GM23338 (cell line): Measurements from ENCODE around the gene MED16. TPM values are rescaled to one million over a fixed set of nuclear protein-coding genes. Genes with fewer than 3 reads are reported as not detected.

Experiments
- ATAC-seq: fragments of 200-7000 bp; cut with Tn5 transposase; 3 replicates; pipeline ENCODE4 v1.9.1; 2020
- DNase-seq: peaks from one replicate; pipeline ENCODE4 v3.0.0-alpha.2; 2015; ENCODE audit warnings: low spot score
- H2AFZ ChIP-seq: fragments of 200-600 bp; sonication (generic); 2 replicates; pipeline ENCODE4 v1.8.0; 2016; ENCODE audit warnings: antibody characterized with exemption, mild to moderate bottlenecking, moderate library complexity
- H3F3A ChIP-seq: fragments of 200-600 bp; sonication (generic); replicated peaks from 2 replicates; pipeline ENCODE4 v1.8.0; 2017; ENCODE audit warnings: antibody characterized with exemption, mixed run types, low read depth
- H3K27ac ChIP-seq: fragments of 200-600 bp; sonication (generic); 2 replicates; pipeline ENCODE4 v1.6.1; 2016; ENCODE audit warnings: low read depth
- H3K27me3 ChIP-seq: fragments of 200-600 bp; sonication (generic); 2 replicates; pipeline ENCODE4 v1.8.0; 2016; ENCODE audit warnings: mild to moderate bottlenecking, mixed run types, moderate library complexity; ENCODE audit not compliant: insufficient read depth
- H3K36me3 ChIP-seq: fragments of 200-600 bp; sonication (generic); 2 replicates; pipeline ENCODE4 v1.8.0; 2016; ENCODE audit warnings: mild to moderate bottlenecking; ENCODE audit not compliant: insufficient read depth
- H3K4me1 ChIP-seq: fragments of 200-600 bp; sonication (generic); 2 replicates; pipeline ENCODE4 v1.8.0; 2016; ENCODE audit warnings: mild to moderate bottlenecking, moderate library complexity; ENCODE audit not compliant: insufficient read depth
- H3K4me2 ChIP-seq: fragments of 200-600 bp; sonication (generic); 2 replicates; pipeline ENCODE4 v1.7.1; 2017; ENCODE audit warnings: mixed run types
- H3K4me3 ChIP-seq: fragments of 200-600 bp; sonication (generic); 2 replicates; pipeline ENCODE4 v1.6.1; 2016; ENCODE audit warnings: mixed run types
- H3K79me2 ChIP-seq: fragments of 200-600 bp; sonication (generic); replicated peaks from 2 replicates; pipeline ENCODE4 v1.8.0; 2017; ENCODE audit warnings: mild to moderate bottlenecking; ENCODE audit not compliant: insufficient read depth
- H3K9me2 ChIP-seq: fragments of 200-600 bp; sonication (generic); 2 replicates; pipeline ENCODE4 v1.8.0; 2017; ENCODE audit not compliant: insufficient read depth
- H4K20me1 ChIP-seq: fragments of 200-600 bp; sonication (generic); replicated peaks from 2 replicates; pipeline ENCODE4 v1.8.0; 2017; ENCODE audit warnings: mild to moderate bottlenecking; ENCODE audit not compliant: insufficient read depth
- H3K27ac Mint-ChIP-seq: 2 replicates; pipeline ENCODE4 v1.8.0; 2020; ENCODE audit warnings: inconsistent platforms, mild to moderate bottlenecking, moderate library complexity, mixed read lengths
- H3K27me3 Mint-ChIP-seq: 3 replicates; pipeline ENCODE4 v1.8.0; 2022; ENCODE audit warnings: low read depth, mild to moderate bottlenecking, moderate library complexity, mixed read lengths, inconsistent platforms; ENCODE audit not compliant: insufficient read depth, poor library complexity
- H3K36me3 Mint-ChIP-seq: 3 replicates; pipeline ENCODE4 v1.8.0; 2021; ENCODE audit warnings: low read depth, mild to moderate bottlenecking, inconsistent platforms, moderate library complexity, mixed read lengths
- H3K4me1 Mint-ChIP-seq: 3 replicates; pipeline ENCODE4 v1.8.0; 2020; ENCODE audit warnings: mild to moderate bottlenecking, inconsistent platforms, mixed read lengths
- H3K4me3 Mint-ChIP-seq: 3 replicates; pipeline ENCODE4 v1.8.0; 2021; ENCODE audit warnings: moderate library complexity, mild to moderate bottlenecking, inconsistent platforms, mixed read lengths
- H3K9me3 Mint-ChIP-seq: 3 replicates; pipeline ENCODE4 v1.8.0; 2020; ENCODE audit warnings: moderate library complexity, mild to moderate bottlenecking, inconsistent platforms, mixed read lengths
- CREB1 ChIP-seq: fragments of 250-450 bp; sonication (Bioruptor Pico); IDR thresholded peaks from 2 replicates; pipeline ENCODE4 v1.5.0; 2020; ENCODE audit warnings: low read depth, mild to moderate bottlenecking, moderate library complexity
- EZH2phosphoT487 ChIP-seq: fragments of 200-600 bp; sonication (generic); IDR thresholded peaks from one replicate; pipeline ENCODE4 v1.8.1; 2018; ENCODE audit warnings: antibody characterized with exemption; ENCODE audit not compliant: unreplicated experiment
- NANOG ChIP-seq: IDR thresholded peaks from 2 replicates; pipeline ENCODE4 v1.6.1; 2016; ENCODE audit warnings: antibody characterized with exemption, borderline replicate concordance
- ZNF462 ChIP-seq: fragments of 250-450 bp; sonication (Bioruptor Pico); IDR thresholded peaks from 2 replicates; pipeline ENCODE4 v1.5.0; 2020; ENCODE audit warnings: mild to moderate bottlenecking, moderate library complexity
- polyA plus RNA-seq: library from polyadenylated mRNA; unstranded; fragments of >200 nt; fragmentation: Nextera tagmentation; extraction: Ambion mirVana; gene quantifications from 2 replicates; pipeline ENCODE4 v1.2.1, GENCODE V29; 2016
- total RNA-seq: library from RNA; depleted of rRNA; stranded (reverse); fragments of >200 nt; shearing (Covaris generic); gene quantifications from 2 replicates; pipeline ENCODE4 v1.2.3, GENCODE V29; 2014
- TF ChIP-seq, protein P1 (sequence below), 2 experiments: fragments of 200-600 bp in 1 of 2; sonication (generic) in 1 of 2; conservative IDR thresholded peaks; 2 replicates each; pipeline versions ENCODE4 v1.5.1 to v1.6.1; 2016 to 2017; ENCODE audit warnings: antibody characterized with exemption in 2 of 2, low read depth in 2 of 2, mild to moderate bottlenecking in 2 of 2, moderate library complexity in 1 of 2

Gene MED16
- total and polyA plus RNA-seq, 2 experiments from 2014 or later: 52.7 to 73.6 TPM

DNA sequence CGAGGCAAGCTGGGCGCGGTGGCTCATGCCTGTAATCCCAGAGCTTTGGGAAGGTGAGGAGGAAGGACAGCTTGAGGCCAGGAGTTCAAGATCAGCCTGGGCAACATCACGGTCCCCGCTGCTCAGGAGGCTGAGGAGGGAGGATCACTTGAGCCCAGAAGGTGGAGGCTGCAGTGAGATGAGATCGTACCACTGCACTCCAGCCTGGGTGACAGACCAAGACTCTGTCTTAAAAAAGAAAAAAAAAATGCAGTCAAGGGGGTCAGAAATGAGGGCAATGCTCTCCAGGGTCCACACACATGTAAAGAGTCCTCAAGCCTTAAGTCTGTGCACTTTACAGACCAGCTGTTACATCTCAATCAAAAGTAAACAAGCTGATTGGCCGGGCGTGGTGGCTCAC is 11.6 kb upstream of the MED16 start:
- Histone ChIP-seq H3K4me2 (no peak overlapping the region), H3K4me1 (peaks cover 8% of the 10 kb centered on the region; the same call in 1 of the 2 replicates), H3F3A (peaks cover 10% of the 10 kb centered on the region; the same call in 1 of the 2 replicates), H3K79me2 (peaks cover 44% of the 10 kb centered on the region), H2AFZ (no peak overlapping the region), H3K9me2 (no peaks in the 10 kb centered on the region), H3K4me3 (no peak overlapping the region), H3K36me3 (no peaks in the 10 kb centered on the region), H3K27ac (no peak overlapping the region), H4K20me1 (peaks cover 35% of the 10 kb centered on the region), H3K27me3 (no peaks in the 10 kb centered on the region)
- H3K36me3 Mint-ChIP-seq: peaks cover 7% of the 10 kb centered on the region; the same call in 2 of the 3 replicates
- H3K27me3 Mint-ChIP-seq: peaks cover 7% of the 10 kb centered on the region
- H3K4me1 Mint-ChIP-seq: peaks cover 5% of the 10 kb centered on the region
- ATAC-seq (no peak), DNase-seq (no peak)
- TF ChIP-seq CREB1: no peak
- no peak overlapping the region for H3K4me3 Mint-ChIP-seq
- no peaks in the 10 kb centered on the region for H3K9me3 Mint-ChIP-seq
- no peak overlapping the region for H3K27ac Mint-ChIP-seq

DNA sequence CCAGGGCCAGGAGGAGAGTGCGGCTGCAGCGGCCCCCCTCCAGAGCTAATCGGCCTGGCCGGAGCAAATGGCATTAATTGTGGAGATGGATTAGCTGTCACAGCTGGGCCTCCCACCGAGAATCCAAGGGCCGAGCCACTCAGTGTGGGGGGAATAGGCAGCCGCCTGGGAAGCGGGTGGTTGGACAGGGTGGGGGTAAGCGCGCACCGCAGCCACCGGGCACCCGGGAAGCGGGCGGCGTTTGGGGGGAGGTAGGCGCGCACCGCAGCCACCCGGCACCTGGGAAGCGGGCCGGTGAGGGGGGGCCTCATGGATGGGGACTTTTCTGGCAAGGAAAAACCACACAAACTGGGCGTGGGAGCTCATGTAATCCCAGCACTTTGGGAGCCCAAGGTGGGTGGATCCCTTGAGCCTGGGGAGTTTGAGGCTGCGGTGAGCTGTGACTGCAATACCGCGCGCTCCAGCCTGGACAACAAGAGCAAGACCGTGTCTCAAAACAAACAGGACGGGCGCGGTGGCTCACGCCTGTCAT is 10.3 kb upstream of the MED16 start:
- peaks cover 5% of the 10 kb centered on the region; the same call in 1 of the 2 replicates for H3F3A ChIP-seq
- Mint-ChIP-seq H3K27ac (no peak overlapping the region), H3K9me3 (no peaks in the 10 kb centered on the region), H3K27me3 (peaks cover 7% of the 10 kb centered on the region), H3K4me1 (peaks cover 5% of the 10 kb centered on the region), H3K36me3 (peaks cover 11% of the 10 kb centered on the region; the same call in 1 of the 3 replicates), H3K4me3 (no peak overlapping the region)
- H3K27ac ChIP-seq: no peak overlapping the region
- peaks cover 24% of the 10 kb centered on the region for H4K20me1 ChIP-seq
- no peak overlapping the region for H2AFZ ChIP-seq
- DNase-seq: no peak
- H3K4me3 ChIP-seq: no peak overlapping the region
- peaks cover 3% of the 10 kb centered on the region; the same call in 1 of the 2 replicates for H3K4me1 ChIP-seq
- no peaks in the 10 kb centered on the region for H3K27me3 ChIP-seq
- no peaks in the 10 kb centered on the region for H3K9me2 ChIP-seq
- H3K4me2 ChIP-seq: no peak overlapping the region
- no peaks in the 10 kb centered on the region for H3K36me3 ChIP-seq
- no peak for ATAC-seq
- TF ChIP-seq EZH2phosphoT487 (no peak), NANOG (no peak), CREB1 (no peak)
- TF ChIP-seq, protein P1, sequence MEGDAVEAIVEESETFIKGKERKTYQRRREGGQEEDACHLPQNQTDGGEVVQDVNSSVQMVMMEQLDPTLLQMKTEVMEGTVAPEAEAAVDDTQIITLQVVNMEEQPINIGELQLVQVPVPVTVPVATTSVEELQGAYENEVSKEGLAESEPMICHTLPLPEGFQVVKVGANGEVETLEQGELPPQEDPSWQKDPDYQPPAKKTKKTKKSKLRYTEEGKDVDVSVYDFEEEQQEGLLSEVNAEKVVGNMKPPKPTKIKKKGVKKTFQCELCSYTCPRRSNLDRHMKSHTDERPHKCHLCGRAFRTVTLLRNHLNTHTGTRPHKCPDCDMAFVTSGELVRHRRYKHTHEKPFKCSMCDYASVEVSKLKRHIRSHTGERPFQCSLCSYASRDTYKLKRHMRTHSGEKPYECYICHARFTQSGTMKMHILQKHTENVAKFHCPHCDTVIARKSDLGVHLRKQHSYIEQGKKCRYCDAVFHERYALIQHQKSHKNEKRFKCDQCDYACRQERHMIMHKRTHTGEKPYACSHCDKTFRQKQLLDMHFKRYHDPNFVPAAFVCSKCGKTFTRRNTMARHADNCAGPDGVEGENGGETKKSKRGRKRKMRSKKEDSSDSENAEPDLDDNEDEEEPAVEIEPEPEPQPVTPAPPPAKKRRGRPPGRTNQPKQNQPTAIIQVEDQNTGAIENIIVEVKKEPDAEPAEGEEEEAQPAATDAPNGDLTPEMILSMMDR (conservative IDR thresholded peaks at IDR 0.05; ENCODE audit: low read depth in 2 of 2): no peak
- peaks cover 32% of the 10 kb centered on the region for H3K79me2 ChIP-seq

DNA sequence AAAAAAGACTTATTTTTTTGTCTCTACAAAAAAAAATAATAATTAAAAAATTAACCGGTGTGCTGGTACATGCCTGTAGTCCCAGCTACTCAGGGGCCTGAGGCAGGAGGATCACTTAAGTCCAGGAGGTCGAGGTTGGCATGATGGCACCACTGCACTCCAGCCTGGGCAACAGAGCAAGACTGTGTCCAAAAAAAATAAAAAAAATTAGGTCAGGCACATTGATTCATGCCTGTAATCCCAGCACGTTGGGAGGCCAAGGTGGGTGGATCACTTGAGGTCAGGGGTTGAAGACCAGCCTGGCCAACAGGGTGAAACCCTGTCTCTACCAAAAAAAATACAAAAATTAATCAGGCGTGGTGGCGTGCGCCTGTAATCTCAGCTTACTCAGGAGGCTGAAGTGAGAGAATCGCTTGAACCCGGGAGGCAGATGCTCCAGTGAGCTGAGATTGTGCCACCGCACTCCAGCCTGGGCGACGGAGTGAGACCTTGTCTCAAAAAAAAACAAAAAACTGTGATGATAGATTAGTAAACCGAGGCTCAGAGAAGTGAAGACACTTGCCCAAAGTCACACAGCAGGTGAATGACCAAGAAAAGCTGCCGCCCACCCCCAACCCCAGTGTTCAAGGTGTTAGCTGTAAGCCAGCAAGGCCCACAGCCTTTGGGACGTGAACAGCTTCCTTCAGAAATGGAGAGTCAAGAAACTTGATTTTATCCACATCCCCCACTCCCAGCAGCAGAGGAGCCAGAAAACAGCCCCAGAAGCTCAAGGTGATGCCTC is 9.6 kb upstream of the MED16 start:
- peaks cover 11% of the 10 kb centered on the region; the same call in 2 of the 3 replicates for H3K36me3 Mint-ChIP-seq
- H3K27me3 Mint-ChIP-seq: peaks cover 7% of the 10 kb centered on the region
- Histone ChIP-seq H4K20me1 (peaks cover 17% of the 10 kb centered on the region), H3K27me3 (no peaks in the 10 kb centered on the region), H3K79me2 (peaks cover 25% of the 10 kb centered on the region), H3K4me3 (no peak overlapping the region), H3K9me2 (no peaks in the 10 kb centered on the region), H3K4me1 (peaks cover 3% of the 10 kb centered on the region; the same call in 1 of the 2 replicates), H3F3A (peaks cover 5% of the 10 kb centered on the region), H3K4me2 (no peak overlapping the region), H3K27ac (no peak overlapping the region), H3K36me3 (no peaks in the 10 kb centered on the region), H2AFZ (no peak overlapping the region)
- no peak for ATAC-seq
- DNase-seq: no peak
- H3K4me3 Mint-ChIP-seq: no peak overlapping the region; the same call in 2 of the 3 replicates
- no peaks in the 10 kb centered on the region for H3K9me3 Mint-ChIP-seq
- peaks cover 5% of the 10 kb centered on the region for H3K4me1 Mint-ChIP-seq
- H3K27ac Mint-ChIP-seq: no peak overlapping the region
- TF ChIP-seq ZNF462 (CRISPR knock-in tag): no peak
- TF ChIP-seq NANOG: no peak
